Coronary artery (tissue), 2 donors: Measurements from ENCODE around the gene HBG2.

Source experiments
- DNase-seq: peaks from one replicate; pipeline ENCODE4 v3.0.0-alpha.2; 2017; ENCODE audit warnings: low spot score
- H3K27ac ChIP-seq, 2 donors: fragments of 200-600 bp; sonication (generic); one replicate each; pipeline ENCODE4 v1.5.1; 2016 to 2019
- H3K4me3 ChIP-seq: fragments of 200-600 bp; sonication (generic); 2 replicates; pipeline ENCODE4 v1.5.1; 2016; ENCODE audit warnings: mild to moderate bottlenecking, moderate library complexity
- CTCF ChIP-seq: fragments of 200-600 bp; sonication (generic); IDR thresholded peaks from one replicate; pipeline ENCODE4 v1.5.1; 2019; ENCODE audit warnings: antibody characterized with exemption

Gene HBG2

GRCh38 chr11:5286351-5286750 lies 31.8 kb upstream of the HBG2 start:
- Histone ChIP-seq H3K4me3 (no peak overlapping the region), H3K27ac (no peak overlapping the region)
- TF ChIP-seq CTCF: no peak
- DNase-seq: no peak

- TF ChIP-seq CTCF: no peak
These were observed 31.2 kb upstream of the HBG2 start for GRCh38 chr11:5285703-5286340.

GRCh38 chr11:5284637-5285036 lies 30.1 kb upstream of the HBG2 start:
- Histone ChIP-seq H3K27ac (no peak overlapping the region), H3K4me3 (no peak overlapping the region)
- no peak for DNase-seq
- TF ChIP-seq CTCF: no peak

More at GRCh38 chr11:5285703-5286340, 31.2 kb upstream of the HBG2 start:
- Histone ChIP-seq H3K27ac (no peak overlapping the region), H3K4me3 (no peak overlapping the region)
- DNase-seq: no peak

GRCh38 chr11:5283882-5284281 lies 29.3 kb upstream of the HBG2 start:
- TF ChIP-seq CTCF: no peak
- H3K4me3 ChIP-seq: no peak overlapping the region
- H3K27ac ChIP-seq: no peak overlapping the region
- no peak for DNase-seq

GRCh38 chr11:5283086-5283485 lies 28.5 kb upstream of the HBG2 start:
- Histone ChIP-seq H3K27ac (no peak overlapping the region), H3K4me3 (no peak overlapping the region)
- TF ChIP-seq CTCF: no peak
- no peak for DNase-seq

- no peak overlapping the region for H3K27ac ChIP-seq
- no peak for TF ChIP-seq CTCF
- H3K4me3 ChIP-seq: no peak overlapping the region
- DNase-seq: no peak
These were observed 28.0 kb upstream of the HBG2 start for GRCh38 chr11:5282628-5283027.

- Histone ChIP-seq H3K4me3 (no peak overlapping the region), H3K27ac (no peak overlapping the region)
- TF ChIP-seq CTCF: no peak
- no peak for DNase-seq
These were observed 27.0 kb upstream of the HBG2 start for GRCh38 chr11:5281596-5281995.
